Smooth muscle cell of the brain vasculature (primary cell): ENCODE results near the gene SLC10A3.
"Not testable (repeated sequence)": the region's sequence is repeated elsewhere in the genome, so short reads cannot be mapped to it uniquely, and the experiment has no call there.

ENCODE experiments used
- DNase-seq: peaks from one replicate; pipeline ENCODE4 v3.0.0-alpha.2; 2012; ENCODE audit warnings: low read depth, low spot score

SLC10A3 gene

GRCh38 chrX:154511761-154512160 is 21.3 kb upstream of the SLC10A3 start:
- no peak for DNase-seq

- no peak for DNase-seq
These were observed 19.0 kb upstream of the SLC10A3 start for GRCh38 chrX:154509455-154509854.

GRCh38 chrX:154508384-154508745 is 17.9 kb upstream of the SLC10A3 start:
- no peak for DNase-seq

DNA sequence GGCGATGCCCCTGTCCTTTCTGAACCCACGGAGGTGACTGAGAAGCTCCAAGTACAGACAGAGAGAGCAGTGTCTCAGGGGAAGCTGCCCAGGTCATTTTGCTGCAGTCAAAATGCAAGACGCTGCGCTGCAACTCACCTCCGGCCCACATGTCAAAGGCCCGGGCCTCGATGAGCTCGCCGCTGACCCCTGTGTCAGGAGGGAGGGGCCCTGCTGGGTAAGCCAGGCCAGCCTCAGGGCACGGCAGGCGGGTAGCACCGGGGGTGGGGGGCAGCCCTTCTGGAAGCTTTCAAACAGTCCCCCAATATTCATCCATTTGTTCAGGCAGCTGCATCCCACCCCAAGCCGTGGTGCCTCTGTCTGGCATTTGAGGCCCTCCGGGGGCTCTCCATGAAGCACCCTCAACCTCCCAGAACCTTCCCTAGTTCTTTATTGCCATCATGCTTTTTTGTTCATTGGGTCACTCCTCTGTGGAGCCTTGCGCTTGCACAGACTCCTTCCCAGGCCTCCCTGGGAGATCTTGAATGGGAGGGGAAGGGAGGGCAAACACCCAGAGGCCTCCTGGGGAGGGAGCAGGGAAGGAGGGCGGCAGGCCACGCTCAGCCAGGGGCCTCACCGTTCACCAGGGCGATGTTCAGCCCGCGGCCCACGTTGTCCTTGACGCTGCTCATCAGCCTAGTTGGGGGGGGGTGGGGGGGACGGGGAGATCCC is 17.4 kb upstream of the SLC10A3 start:
- DNase-seq = no peak

- DNase-seq = no peak
These were observed 16.3 kb upstream of the SLC10A3 start for GRCh38 chrX:154506483-154507332.

DNA sequence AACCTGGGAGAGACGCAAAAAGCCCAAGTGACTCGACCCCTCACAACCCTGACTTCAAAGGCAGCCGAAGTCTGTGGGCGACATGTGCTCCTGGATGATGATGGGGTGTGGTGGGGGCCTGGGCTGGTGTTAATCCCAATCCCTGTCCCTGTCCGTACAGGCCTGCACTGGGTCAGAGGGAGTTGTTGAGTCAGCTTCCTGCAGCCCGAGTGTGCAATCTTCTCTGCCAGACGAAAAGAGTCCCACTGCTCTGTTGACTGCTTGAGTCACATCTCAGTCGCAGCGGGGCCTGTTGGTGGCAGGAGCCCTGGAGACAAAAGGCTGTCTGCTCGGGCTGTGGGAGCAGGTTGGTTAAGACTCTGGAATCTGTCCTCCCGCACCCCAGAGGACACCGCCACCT is 15.3 kb upstream of the SLC10A3 start:
- DNase-seq = no peak

DNA sequence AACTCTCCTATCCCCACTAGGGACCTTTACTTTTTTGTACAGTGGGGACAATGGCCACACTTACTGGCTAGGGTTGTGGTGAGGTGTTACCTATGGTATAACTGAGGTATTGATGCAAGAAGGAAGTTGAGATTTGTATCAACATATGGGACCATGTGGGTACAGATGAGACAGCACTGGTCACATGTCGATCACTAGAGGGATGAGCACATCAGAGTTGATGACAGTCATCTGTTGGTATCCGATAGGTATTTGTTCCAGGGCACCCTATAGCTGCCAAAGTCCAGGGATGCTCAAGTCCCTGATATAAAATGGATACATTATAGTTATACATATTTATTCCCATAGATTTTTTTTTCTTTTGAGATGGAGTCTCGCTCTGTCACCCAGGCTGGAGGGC is 12.6 kb upstream of the SLC10A3 start:
- DNase-seq = no peak

DNA sequence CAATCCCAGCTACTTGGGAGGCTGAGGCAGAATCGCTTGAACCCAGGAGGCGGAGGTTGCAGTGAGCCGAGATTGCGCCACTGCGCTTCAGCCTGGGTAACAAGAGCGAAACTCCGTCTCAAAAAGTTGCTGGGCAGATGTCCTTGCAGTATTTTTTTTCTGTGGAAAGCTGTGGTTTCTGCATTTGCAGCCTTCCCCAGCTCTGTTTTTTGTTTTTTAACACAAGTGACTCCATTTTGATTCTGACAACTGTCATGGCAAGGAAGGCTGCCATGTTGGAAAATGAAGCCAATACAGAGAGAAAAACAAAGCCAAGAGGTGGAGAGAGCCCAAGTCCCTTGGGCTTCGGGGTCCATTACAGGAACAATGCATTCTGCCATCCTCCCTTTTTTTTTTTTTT is 11.7 kb upstream of the SLC10A3 start:
- DNase-seq = no peak

DNA sequence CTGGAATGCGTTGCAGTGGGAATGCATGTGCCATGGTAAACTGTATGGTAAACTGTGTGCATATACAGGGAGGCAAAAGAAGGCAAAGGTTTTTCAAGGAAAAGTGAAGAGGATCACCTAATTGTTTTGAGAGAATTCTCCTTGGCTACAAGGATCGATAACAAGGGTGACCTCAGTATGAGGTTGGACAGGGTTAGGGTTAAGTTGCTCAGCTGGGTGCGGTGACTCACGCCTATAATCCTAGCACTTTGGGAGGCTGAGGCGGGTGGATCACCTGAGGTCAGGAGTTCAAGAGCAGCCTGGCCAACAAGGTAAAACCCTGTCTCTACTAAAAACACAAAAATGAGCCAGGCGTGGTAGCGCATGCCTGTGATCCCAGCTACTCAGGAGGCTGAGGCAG is 11.0 kb upstream of the SLC10A3 start:
- DNase-seq = not testable (repeated sequence)

- DNase-seq = not testable (repeated sequence)
These were observed 6.2 kb upstream of the SLC10A3 start for GRCh38 chrX:154496591-154497137.

GRCh38 chrX:154495472-154495922 is 5.1 kb upstream of the SLC10A3 start:
- DNase-seq = no peak

DNA sequence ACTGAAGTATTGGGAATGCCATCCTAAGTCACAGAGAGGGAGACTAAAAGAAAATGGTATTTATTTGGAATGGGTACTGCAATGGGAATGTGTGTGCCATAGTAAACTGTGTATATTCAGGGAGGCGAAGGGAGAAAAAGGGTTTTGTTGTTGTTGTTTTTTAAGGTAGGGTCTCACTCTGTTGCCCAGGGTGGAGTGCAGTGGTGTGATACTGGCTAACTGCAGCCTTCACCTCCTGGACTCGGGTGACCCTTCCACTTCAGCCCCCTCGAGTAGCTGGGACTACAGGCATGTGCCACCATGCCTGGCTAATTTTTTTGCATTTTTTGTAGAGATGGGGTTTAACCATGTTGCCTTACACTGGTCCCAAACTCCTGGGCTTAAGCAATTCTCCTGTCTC is 4.3 kb upstream of the SLC10A3 start:
- DNase-seq = no peak

DNA sequence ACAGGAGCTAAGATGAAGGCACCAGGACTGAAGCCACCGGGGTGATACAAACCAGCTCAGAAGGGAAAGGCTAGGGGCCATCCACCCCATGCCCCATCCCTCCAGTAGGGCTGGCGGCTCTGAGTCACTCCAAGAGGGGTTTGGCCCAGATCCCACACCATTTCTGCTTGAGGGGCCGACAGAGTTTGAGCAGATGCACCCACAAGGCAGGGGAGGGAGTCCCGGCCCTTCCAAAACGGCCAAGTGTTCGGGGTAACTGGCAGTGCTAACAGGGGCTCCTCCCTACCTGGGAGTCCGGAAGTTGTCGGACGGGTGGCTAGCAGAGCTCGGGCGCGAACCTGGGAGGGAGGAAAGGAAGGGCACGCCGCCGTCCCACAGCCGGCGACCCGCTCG is 412 bp downstream of the SLC10A3 start:
- no peak for DNase-seq

- DNase-seq = no peak
These were observed 1.2 kb downstream of the SLC10A3 start for GRCh38 chrX:154489182-154489581.

- DNase-seq = no peak
These were observed 1.9 kb downstream of the SLC10A3 start for GRCh38 chrX:154488336-154489075.

DNA sequence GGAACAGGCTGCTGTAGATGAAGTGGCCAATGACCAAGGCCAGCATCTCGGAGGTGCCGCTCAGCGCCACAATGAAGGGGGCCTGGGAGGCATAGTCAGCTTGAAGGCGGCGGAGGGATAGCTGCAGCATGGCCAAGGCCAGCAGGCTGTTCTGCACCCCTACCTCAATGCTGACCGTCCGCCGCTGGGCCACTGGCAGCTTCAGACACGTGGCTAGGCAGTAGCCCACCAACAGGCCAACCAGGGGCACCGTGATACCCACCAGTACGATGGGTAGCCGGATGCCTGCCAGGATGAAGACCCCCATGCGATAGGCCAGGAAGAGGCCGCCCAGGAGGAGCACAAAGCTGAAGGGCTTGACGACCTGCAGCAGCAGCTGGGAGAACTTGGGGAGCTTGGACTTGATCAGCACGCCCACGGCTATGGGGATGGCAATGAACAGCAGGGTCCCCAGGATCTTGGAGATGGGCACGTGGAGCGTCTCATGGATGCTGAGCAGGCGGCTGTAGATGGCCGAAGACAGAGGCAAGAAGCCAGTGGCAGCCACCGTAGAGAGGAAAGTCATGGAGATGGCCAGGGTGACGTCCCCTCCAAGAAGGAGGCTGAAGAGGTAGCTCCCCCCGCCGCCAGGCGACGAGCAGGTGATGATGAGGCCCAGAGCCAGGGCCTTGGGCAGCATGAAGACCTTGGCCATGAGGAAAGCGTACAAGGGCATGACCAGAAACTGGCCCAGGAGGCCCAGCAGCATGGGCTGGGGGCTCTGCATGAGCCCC is 2.7 kb downstream of the SLC10A3 start:
- DNase-seq = no peak

- no peak for DNase-seq
These were observed 3.8 kb downstream of the SLC10A3 start, which contains the start of gene UBL4A for GRCh38 chrX:154486396-154487207. TSS of gene UBL4A (minus strand) at chrX:154486615. CDS start at chrX:154486584, 31 bp downstream.

GRCh38 chrX:154486052-154486395 is 4.4 kb downstream of the SLC10A3 start:
- no peak for DNase-seq

DNA sequence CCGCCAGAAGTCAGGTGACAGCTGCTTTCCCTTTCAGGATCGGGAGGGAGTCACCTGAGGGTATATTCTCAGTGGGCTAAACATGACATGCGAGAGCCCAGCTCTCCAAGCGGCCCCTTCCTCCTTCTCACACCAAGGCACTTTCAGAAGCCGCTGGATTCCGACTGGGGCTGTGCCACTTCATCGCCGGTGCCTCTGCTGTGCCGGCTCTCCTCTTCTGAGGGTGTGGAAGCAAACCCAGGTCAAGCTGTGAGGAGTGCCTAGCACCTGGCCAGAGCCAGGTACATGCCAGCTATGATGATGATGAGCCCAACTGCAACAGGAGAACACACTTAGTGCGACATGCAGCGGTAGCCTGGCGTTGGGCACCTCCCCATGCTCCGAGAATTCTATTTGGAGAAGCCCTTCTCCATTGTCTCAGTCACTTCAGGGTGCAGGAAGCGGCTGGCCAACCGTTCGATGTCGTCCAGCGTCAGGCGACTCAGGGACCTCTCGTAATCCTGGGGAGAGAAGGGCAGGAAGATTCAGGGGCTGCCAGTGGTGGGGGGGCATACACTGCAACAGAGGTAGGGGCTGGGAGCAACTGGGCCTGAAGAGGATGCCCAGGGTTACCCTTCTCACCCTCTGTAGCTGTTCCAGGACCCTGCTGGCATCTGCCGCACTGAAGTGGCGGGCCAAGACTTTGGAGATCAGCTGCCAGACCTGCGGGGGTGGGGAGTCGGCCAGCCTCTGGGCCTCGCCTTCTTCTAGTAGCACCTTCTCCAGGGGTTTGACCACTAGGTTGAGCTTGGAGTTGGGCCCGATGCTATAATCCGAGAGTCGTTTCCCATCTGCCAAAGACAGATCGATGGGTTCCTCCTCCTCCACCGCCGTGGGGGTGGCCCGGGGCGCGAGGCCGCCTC is 5.0 kb downstream of the SLC10A3 start:
- no peak for DNase-seq
